Keratinocyte (primary cell): ENCODE data around the gene TYW1B.
"Not testable (repeated sequence)": the region's sequence is repeated elsewhere in the genome, so short reads cannot be mapped to it uniquely, and the experiment has no call there.

ENCODE experiments used
- EZH2 ChIP-seq: IDR thresholded peaks from one replicate; pipeline ENCODE4 v1.6.1; 2012; ENCODE audit warnings: inconsistent platforms, mild to moderate bottlenecking, low read length, moderate library complexity
- TF ChIP-seq, protein P1 (sequence below), 3 experiments: IDR thresholded peaks in 1 of 3; conservative IDR thresholded peaks in 1 of 3; optimal IDR thresholded peaks in 1 of 3; 2 replicates in 2 of 3; 3 replicates in 1 of 3; pipeline versions ENCODE3 to v1.5.1; 2011; ENCODE audit warnings: low read length in 3 of 3, mild to moderate bottlenecking in 3 of 3, moderate library complexity in 2 of 3, control low read depth in 1 of 3, inconsistent platforms in 1 of 3; ENCODE audit not compliant: insufficient read depth in 2 of 3; ENCODE audit errors: extremely low read depth in 1 of 3

GRCh38 chr7:72620923-72621322 is 207.1 kb downstream of the TYW1B start:
- TF ChIP-seq, protein P1, sequence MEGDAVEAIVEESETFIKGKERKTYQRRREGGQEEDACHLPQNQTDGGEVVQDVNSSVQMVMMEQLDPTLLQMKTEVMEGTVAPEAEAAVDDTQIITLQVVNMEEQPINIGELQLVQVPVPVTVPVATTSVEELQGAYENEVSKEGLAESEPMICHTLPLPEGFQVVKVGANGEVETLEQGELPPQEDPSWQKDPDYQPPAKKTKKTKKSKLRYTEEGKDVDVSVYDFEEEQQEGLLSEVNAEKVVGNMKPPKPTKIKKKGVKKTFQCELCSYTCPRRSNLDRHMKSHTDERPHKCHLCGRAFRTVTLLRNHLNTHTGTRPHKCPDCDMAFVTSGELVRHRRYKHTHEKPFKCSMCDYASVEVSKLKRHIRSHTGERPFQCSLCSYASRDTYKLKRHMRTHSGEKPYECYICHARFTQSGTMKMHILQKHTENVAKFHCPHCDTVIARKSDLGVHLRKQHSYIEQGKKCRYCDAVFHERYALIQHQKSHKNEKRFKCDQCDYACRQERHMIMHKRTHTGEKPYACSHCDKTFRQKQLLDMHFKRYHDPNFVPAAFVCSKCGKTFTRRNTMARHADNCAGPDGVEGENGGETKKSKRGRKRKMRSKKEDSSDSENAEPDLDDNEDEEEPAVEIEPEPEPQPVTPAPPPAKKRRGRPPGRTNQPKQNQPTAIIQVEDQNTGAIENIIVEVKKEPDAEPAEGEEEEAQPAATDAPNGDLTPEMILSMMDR (optimal IDR thresholded peaks at IDR 0.05 in 1 of 3, IDR thresholded peaks at IDR 0.05 in 1 of 3, conservative IDR thresholded peaks at IDR 0.05 in 1 of 3; ENCODE audit: extremely low read depth in 1 of 3, insufficient read depth in 2 of 3, low read length in 3 of 3): not testable (repeated sequence)
- not testable (repeated sequence) for TF ChIP-seq EZH2
